HEK293 (cell line): ENCODE results near the gene BIN2.
"Not testable (repeated sequence)": the region's sequence is repeated elsewhere in the genome, so short reads cannot be mapped to it uniquely, and the experiment has no call there.

Experiments used
- CTCF ChIA-PET: fragments of 350-600 bp; formaldehyde crosslinking; extraction: SDS; loops from one replicate; lab custom pipeline; 2021; ENCODE audit warnings: antibody characterized with exemption; lab: Yijun Ruan, JAX
- POLR2A ChIA-PET: fragments of 300-600 bp; formaldehyde crosslinking; extraction: SDS; loops from one replicate; lab custom pipeline; 2020; ENCODE audit warnings: antibody characterized with exemption, inconsistent platforms; lab: Yijun Ruan, JAX
- H3K27ac ChIP-seq: fragments of 200-500 bp; sonication (Bioruptor generic); 2 replicates; pipeline ENCODE4 v1.5.1; 2014; ENCODE audit warnings: low read depth, low read length, control low read depth, inconsistent platforms; ENCODE audit errors: extremely low read depth
- H3K36me3 ChIP-seq, 2 experiments: fragments of 200-500 bp in 1 of 2; sonication (Bioruptor generic) in 1 of 2; 1 replicate in 1 of 2; 2 replicates in 1 of 2; pipeline ENCODE4 v1.5.1; 2014 to 2017; ENCODE audit warnings: inconsistent platforms in 2 of 2, low read length in 2 of 2; ENCODE audit not compliant: control insufficient read depth in 2 of 2, insufficient read depth in 1 of 2
- H3K4me1 ChIP-seq: fragments of 200-500 bp; sonication (Bioruptor generic); 2 replicates; pipeline ENCODE4 v1.5.1; 2014; ENCODE audit warnings: mild to moderate bottlenecking, low read length, inconsistent platforms; ENCODE audit not compliant: control insufficient read depth, insufficient read depth
- H3K4me3 ChIP-seq: 2 replicates; pipeline ENCODE4 v1.5.1; 2011; ENCODE audit warnings: low read depth, mild to moderate bottlenecking, control low read depth, low read length, moderate library complexity
- H3K9me3 ChIP-seq: fragments of 200-500 bp; sonication (Bioruptor generic); 2 replicates; pipeline ENCODE4 v1.5.1; 2014; ENCODE audit warnings: low read depth, low read length, inconsistent platforms; ENCODE audit not compliant: control insufficient read depth, insufficient read depth
- EGR2 ChIP-seq: fragments of 450-650 bp; formaldehyde crosslinking; IDR thresholded peaks from 2 replicates; pipeline ENCODE4 v1.5.1; 2016; ENCODE audit warnings: low read depth, missing biosample characterization, missing genetic modification characterization
- KLF1 ChIP-seq: fragments of 450-650 bp; formaldehyde crosslinking; IDR thresholded peaks from 2 replicates; pipeline ENCODE4 v1.5.1; 2016; ENCODE audit warnings: missing biosample characterization, missing genetic modification characterization
- KLF8 ChIP-seq: fragments of 450-650 bp; formaldehyde crosslinking; IDR thresholded peaks from 2 replicates; pipeline ENCODE4 v1.5.1; 2016; ENCODE audit warnings: missing biosample characterization, missing genetic modification characterization
- KLF9 ChIP-seq: fragments of 450-650 bp; formaldehyde crosslinking; IDR thresholded peaks from 2 replicates; pipeline ENCODE4 v1.5.1; 2016; ENCODE audit warnings: missing biosample characterization, missing genetic modification characterization, low read depth
- MYNN ChIP-seq: fragments of 450-650 bp; formaldehyde crosslinking; IDR thresholded peaks from 2 replicates; pipeline ENCODE4 v1.5.1; 2016; ENCODE audit warnings: missing biosample characterization, missing genetic modification characterization, borderline replicate concordance
- PRDM1 ChIP-seq: fragments of 450-650 bp; formaldehyde crosslinking; IDR thresholded peaks from 2 replicates; pipeline ENCODE4; 2016; ENCODE audit warnings: missing biosample characterization, missing genetic modification characterization
- SCRT1 ChIP-seq: fragments of 450-650 bp; formaldehyde crosslinking; IDR thresholded peaks from 2 replicates; pipeline ENCODE4 v1.5.1; 2016; ENCODE audit warnings: missing biosample characterization, missing genetic modification characterization, borderline replicate concordance
- SCRT2 ChIP-seq: fragments of 450-650 bp; formaldehyde crosslinking; IDR thresholded peaks from 2 replicates; pipeline ENCODE4 v1.5.1; 2016; ENCODE audit warnings: missing biosample characterization, missing genetic modification characterization
- SP2 ChIP-seq: fragments of 450-650 bp; formaldehyde crosslinking; IDR thresholded peaks from 2 replicates; pipeline ENCODE4 v1.5.1; 2016; ENCODE audit warnings: missing biosample characterization, missing genetic modification characterization
- ZBTB17 ChIP-seq: fragments of 450-650 bp; formaldehyde crosslinking; IDR thresholded peaks from 2 replicates; pipeline ENCODE4 v1.5.1; 2016; ENCODE audit warnings: missing biosample characterization, missing genetic modification characterization
- ZEB2 ChIP-seq: fragments of 450-650 bp; formaldehyde crosslinking; IDR thresholded peaks from 2 replicates; pipeline ENCODE4 v1.5.1; 2016; ENCODE audit warnings: missing biosample characterization, missing genetic modification characterization
- ZFHX2 ChIP-seq: fragments of 450-650 bp; formaldehyde crosslinking; conservative IDR thresholded peaks from 2 replicates; pipeline ENCODE4 v1.5.1; 2016; ENCODE audit warnings: missing biosample characterization, missing genetic modification characterization
- ZNF121 ChIP-seq: fragments of 450-650 bp; formaldehyde crosslinking; IDR thresholded peaks from 2 replicates; pipeline ENCODE4 v1.5.1; 2016; ENCODE audit warnings: missing biosample characterization, missing genetic modification characterization
- ZNF169 ChIP-seq: fragments of 450-650 bp; formaldehyde crosslinking; IDR thresholded peaks from 2 replicates; pipeline ENCODE4 v1.5.1; 2016; ENCODE audit warnings: missing biosample characterization, missing genetic modification characterization
- ZNF341 ChIP-seq: fragments of 450-650 bp; formaldehyde crosslinking; IDR thresholded peaks from 2 replicates; pipeline ENCODE4; 2016; ENCODE audit warnings: low read depth, missing biosample characterization, missing genetic modification characterization
- TF ChIP-seq, protein P1 (sequence below): fragments of 450-650 bp; formaldehyde crosslinking; IDR thresholded peaks from 2 replicates; pipeline ENCODE4 v1.5.1; 2016; ENCODE audit warnings: missing biosample characterization, missing genetic modification characterization
- TF ChIP-seq, protein P2 (sequence below): fragments of 450-650 bp; formaldehyde crosslinking; IDR thresholded peaks from 2 replicates; pipeline ENCODE4 v1.5.1; 2016; ENCODE audit warnings: missing biosample characterization, missing genetic modification characterization
- TF ChIP-seq, protein P3 (sequence below): fragments of 450-650 bp; formaldehyde crosslinking; IDR thresholded peaks from 2 replicates; pipeline ENCODE4 v1.5.1; 2017; ENCODE audit warnings: missing biosample characterization, missing genetic modification characterization
- TF ChIP-seq, protein P4 (sequence below): fragments of 450-650 bp; formaldehyde crosslinking; optimal IDR thresholded peaks from 2 replicates; pipeline ENCODE3; 2016; ENCODE audit warnings: missing biosample characterization, mild to moderate bottlenecking, missing genetic modification characterization

Gene BIN2

DNA sequence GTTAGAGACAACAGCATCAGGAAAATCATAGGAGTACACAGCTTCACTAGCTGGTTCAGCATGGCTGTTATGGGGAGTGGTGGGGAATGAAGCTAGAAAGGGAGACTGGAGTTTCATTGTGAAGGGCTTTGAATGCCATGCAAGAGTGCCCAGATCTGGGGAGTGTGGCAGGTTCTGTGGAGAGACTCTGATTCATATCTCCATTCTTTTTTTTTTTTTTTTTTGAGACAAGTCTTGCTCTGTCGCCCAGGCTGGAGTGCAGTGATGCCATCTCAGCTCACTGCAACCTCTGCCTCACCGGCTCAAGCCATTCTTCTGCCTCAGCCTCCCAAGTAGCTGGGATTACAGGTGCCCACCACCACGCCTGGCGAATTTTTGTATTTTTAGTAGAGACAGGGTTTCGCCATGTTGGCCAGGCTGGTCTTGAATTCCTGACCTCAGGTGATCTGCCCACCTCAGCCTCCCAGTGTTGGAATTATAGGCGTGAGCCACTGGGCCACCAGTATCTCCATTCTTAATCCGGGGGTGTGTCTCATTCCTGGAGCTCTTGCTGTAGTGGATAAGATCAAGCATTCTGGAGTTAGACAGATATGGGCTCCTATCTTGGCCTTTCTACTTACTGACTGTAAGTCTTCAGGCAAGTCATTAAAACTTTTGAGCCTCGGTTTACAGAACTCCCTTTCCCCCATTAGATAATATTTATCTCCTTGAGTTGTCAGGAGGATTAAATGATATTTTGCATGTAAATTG lies 5.7 kb downstream of the BIN2 start:
- H3K27ac ChIP-seq, CTCF ChIA-PET, H3K4me3 ChIP-seq, H3K4me1 ChIP-seq, H3K36me3 ChIP-seq, POLR2A ChIA-PET, H3K9me3 ChIP-seq: not testable (repeated sequence)

DNA sequence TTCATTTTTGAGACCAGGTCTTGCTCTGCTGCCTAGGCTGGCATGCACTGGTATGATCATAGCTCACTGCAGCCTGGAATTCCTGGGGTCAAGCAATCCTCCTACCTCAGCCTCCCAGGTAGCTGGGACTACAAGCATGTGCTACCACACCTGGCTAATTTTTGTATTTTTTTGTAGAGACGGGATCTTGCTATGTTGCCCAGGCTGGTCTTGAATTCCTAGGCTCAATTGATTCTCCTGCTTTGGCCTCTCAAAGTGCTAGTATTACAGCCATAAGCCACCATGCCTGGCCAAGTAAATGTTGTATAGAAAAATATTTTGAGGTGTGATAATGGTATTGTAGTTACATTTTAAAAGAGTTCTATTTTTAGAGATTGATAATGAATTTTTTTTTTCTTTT lies 12.6 kb downstream of the BIN2 start:
- H3K4me3 ChIP-seq, result no peak overlapping the region
- TF ChIP-seq ZEB2 (tag by site-specific recombination), result no peak
- TF ChIP-seq, protein P1, sequence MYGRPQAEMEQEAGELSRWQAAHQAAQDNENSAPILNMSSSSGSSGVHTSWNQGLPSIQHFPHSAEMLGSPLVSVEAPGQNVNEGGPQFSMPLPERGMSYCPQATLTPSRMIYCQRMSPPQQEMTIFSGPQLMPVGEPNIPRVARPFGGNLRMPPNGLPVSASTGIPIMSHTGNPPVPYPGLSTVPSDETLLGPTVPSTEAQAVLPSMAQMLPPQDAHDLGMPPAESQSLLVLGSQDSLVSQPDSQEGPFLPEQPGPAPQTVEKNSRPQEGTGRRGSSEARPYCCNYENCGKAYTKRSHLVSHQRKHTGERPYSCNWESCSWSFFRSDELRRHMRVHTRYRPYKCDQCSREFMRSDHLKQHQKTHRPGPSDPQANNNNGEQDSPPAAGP (tag by site-specific recombination), result no peak
- TF ChIP-seq, protein P2, sequence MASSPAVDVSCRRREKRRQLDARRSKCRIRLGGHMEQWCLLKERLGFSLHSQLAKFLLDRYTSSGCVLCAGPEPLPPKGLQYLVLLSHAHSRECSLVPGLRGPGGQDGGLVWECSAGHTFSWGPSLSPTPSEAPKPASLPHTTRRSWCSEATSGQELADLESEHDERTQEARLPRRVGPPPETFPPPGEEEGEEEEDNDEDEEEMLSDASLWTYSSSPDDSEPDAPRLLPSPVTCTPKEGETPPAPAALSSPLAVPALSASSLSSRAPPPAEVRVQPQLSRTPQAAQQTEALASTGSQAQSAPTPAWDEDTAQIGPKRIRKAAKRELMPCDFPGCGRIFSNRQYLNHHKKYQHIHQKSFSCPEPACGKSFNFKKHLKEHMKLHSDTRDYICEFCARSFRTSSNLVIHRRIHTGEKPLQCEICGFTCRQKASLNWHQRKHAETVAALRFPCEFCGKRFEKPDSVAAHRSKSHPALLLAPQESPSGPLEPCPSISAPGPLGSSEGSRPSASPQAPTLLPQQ (tag by site-specific recombination), result no peak
- TF ChIP-seq ZNF121 (tag by site-specific recombination), result peak; percentile 82
- TF ChIP-seq ZFHX2 (tag by site-specific recombination), result no peak
- TF ChIP-seq MYNN (tag by site-specific recombination), result no peak
- CTCF ChIA-PET, result no interaction called here
- H3K9me3 ChIP-seq, result no peaks in the 10 kb centered on the region
- H3K4me1 ChIP-seq, result no peaks in the 10 kb centered on the region
- H3K27ac ChIP-seq, result no peak overlapping the region
- POLR2A ChIA-PET, result no interaction called here
- H3K36me3 ChIP-seq, result no peaks in the 10 kb centered on the region

DNA sequence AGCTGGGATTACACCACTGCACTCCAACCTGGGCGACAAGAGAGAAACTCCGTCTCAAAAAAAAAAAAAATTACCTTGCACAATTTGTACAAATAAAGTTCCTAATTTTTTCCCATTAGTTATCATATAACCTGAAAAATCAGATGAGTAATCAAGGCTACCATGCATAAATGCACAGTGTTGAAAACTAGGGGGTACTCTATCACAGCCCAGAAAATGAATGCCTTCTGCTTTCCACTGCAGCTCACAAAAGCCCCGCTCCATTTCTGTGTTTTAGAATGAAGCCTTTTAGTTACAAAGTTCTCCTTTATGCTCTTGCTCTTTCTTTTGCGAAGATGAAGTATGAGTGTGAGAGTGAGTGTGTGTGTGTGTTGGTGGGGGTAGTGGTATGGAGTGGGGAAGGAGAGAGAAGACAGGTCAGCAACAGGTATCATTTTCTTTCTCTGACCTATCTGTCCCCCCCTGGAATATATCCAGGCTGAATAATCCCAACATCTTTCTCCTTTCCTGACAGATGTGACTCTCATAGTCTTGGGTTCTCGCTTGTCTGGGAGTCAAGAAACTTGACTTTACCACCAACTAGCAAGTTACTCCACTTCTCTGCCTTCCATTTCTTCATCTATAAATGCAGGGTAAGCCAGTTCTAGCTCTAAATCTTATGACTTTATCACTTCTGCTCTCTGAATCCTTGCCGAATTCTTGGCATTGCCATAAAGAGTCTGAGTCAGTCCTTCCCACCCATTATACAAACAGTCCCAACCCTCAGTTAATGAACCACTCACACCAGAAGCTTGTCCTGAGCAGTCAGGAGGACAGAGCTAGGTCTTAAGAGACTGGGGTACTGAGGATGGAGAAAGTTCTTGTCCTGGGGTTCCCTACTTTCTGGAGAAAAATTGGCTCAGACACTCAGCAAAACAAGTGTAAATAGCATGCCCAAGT lies 16.1 kb downstream of the BIN2 start:
- POLR2A ChIA-PET, result interaction anchor here (0.6 to 0.7 kb wide), 2 partner anchors 16 to 68 kb away, joined by 3 read pairs; no protein-coding TSS in a partner anchor

More for the DNA sequence above, 16.1 kb downstream of the BIN2 start:
- Histone ChIP-seq H3K4me3 (no peak overlapping the region), H3K27ac (no peak overlapping the region), H3K4me1 (no peaks in the 10 kb centered on the region), H3K9me3 (no peaks in the 10 kb centered on the region), H3K36me3 (no peaks in the 10 kb centered on the region)
- TF ChIP-seq ZNF341 (tag by site-specific recombination), result no peak
- TF ChIP-seq ZNF169 (tag by site-specific recombination), result no peak
- peak; percentile 46; the same call in 1 of the 2 replicates for TF ChIP-seq ZFHX2 (tag by site-specific recombination)
- 0 out of 2 replicates have a peak, but pooled peaks have one; percentile 37 for TF ChIP-seq EGR2 (tag by site-specific recombination)
- 0 out of 2 replicates have a peak, but pooled peaks have one; percentile 30 for TF ChIP-seq SCRT1 (tag by site-specific recombination)
- peak; percentile 51; the same call in 1 of the 2 replicates for TF ChIP-seq ZBTB17 (tag by site-specific recombination)
- TF ChIP-seq, protein P3, sequence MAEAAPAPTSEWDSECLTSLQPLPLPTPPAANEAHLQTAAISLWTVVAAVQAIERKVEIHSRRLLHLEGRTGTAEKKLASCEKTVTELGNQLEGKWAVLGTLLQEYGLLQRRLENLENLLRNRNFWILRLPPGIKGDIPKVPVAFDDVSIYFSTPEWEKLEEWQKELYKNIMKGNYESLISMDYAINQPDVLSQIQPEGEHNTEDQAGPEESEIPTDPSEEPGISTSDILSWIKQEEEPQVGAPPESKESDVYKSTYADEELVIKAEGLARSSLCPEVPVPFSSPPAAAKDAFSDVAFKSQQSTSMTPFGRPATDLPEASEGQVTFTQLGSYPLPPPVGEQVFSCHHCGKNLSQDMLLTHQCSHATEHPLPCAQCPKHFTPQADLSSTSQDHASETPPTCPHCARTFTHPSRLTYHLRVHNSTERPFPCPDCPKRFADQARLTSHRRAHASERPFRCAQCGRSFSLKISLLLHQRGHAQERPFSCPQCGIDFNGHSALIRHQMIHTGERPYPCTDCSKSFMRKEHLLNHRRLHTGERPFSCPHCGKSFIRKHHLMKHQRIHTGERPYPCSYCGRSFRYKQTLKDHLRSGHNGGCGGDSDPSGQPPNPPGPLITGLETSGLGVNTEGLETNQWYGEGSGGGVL, result peak; percentile 82
- TF ChIP-seq KLF9, result no peak
- peak; percentile 96 for TF ChIP-seq KLF1 (tag by site-specific recombination)
- peak; percentile 53 for TF ChIP-seq KLF8 (tag by site-specific recombination)
- peak; percentile 89 for TF ChIP-seq SCRT2 (tag by site-specific recombination)
- TF ChIP-seq, protein P4, sequence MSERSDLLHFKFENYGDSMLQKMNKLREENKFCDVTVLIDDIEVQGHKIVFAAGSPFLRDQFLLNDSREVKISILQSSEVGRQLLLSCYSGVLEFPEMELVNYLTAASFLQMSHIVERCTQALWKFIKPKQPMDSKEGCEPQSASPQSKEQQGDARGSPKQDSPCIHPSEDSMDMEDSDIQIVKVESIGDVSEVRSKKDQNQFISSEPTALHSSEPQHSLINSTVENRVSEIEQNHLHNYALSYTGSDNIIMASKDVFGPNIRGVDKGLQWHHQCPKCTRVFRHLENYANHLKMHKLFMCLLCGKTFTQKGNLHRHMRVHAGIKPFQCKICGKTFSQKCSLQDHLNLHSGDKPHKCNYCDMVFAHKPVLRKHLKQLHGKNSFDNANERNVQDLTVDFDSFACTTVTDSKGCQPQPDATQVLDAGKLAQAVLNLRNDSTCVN (tag by site-specific recombination), result no peak
- no peak for TF ChIP-seq SP2
- TF ChIP-seq PRDM1 (tag by site-specific recombination), result 0 out of 2 replicates have a peak, but pooled peaks have one; percentile 4
- CTCF ChIA-PET, result interaction anchor here (0.6 to 1.4 kb wide), 3 partner anchors 31 to 567 kb away, joined by 3 to 5 read pairs (median 3); no protein-coding TSS in a partner anchor
